ENCODE measurements around the gene MRPS18A. TPM values are rescaled to one million over a fixed set of nuclear protein-coding genes. Genes with fewer than 3 reads are reported as not detected.
"Not testable (repeated sequence)": the region's sequence is repeated elsewhere in the genome, so short reads cannot be mapped to it uniquely, and the experiment has no call there.

Gene MRPS18A
- total RNA-seq, 1 donor from 2014 or later = 41.8 TPM

DNA sequence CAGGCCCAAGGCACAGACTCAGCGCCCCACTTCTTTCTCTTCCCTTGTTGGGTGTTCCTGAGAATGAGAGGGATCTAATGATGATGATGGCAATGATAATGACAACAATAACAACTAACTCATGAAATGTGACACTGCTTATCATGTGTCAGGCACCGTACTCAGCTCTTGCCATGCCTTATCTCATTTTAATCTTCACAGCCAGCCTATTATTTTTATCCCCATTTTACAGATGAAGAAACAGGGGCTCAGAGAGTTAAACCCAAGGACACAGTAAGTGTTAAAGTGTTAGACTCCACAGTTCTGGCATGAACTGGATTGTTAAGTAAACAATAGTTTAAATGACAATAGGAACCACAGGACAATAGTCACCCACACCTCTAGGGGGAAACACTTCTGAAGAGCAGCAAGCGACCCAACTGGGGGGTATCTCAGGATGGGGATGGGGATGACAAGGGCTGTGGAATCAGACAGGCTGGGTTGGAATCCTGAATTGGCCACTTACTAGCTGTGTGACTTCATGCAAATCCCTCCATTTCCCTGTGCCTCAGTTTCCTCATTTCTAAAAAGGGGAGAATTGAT is 30.3 kb downstream of the MRPS18A start:
- no peaks in the 10 kb centered on the region for H3K36me3 ChIP-seq
- no peaks in the 10 kb centered on the region for H3K4me1 ChIP-seq
- TF ChIP-seq, protein P1, sequence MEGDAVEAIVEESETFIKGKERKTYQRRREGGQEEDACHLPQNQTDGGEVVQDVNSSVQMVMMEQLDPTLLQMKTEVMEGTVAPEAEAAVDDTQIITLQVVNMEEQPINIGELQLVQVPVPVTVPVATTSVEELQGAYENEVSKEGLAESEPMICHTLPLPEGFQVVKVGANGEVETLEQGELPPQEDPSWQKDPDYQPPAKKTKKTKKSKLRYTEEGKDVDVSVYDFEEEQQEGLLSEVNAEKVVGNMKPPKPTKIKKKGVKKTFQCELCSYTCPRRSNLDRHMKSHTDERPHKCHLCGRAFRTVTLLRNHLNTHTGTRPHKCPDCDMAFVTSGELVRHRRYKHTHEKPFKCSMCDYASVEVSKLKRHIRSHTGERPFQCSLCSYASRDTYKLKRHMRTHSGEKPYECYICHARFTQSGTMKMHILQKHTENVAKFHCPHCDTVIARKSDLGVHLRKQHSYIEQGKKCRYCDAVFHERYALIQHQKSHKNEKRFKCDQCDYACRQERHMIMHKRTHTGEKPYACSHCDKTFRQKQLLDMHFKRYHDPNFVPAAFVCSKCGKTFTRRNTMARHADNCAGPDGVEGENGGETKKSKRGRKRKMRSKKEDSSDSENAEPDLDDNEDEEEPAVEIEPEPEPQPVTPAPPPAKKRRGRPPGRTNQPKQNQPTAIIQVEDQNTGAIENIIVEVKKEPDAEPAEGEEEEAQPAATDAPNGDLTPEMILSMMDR (IDR thresholded peaks at IDR 0.05; ENCODE audit: borderline replicate concordance) = no peak
- no peak for DNase-seq
- H3K27ac ChIP-seq (replicated peaks) = no peak overlapping the region
- H3K27me3 ChIP-seq (ENCODE audit: low read depth) = no peaks in the 10 kb centered on the region
- H3K9me3 ChIP-seq (replicated peaks) = peaks cover 8% of the 10 kb centered on the region
- H3K4me3 ChIP-seq = no peak overlapping the region
- intact Hi-C loops (cut with micrococcal nuclease) = no loop called here

DNA sequence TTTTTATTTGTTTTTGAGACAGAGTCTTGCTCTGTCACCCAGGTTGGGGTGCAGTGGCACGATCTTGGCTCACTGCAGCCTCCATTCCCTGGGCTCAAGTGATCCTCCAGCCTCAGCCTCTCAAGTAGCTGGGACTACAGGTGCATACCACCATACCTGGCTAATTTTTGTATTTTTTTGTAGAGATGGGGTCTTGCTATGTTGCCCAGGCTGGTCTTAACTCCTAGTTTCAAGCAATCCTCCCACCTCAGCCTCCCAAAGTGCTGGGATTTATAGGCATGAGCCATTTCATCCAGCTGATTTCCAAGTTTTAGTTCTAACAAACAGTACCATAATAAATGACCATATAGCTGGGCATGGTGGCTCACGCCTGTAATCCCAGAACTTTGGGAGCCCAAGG is 34.8 kb downstream of the MRPS18A start:
- H3K4me1 ChIP-seq; intact Hi-C loops (cut with micrococcal nuclease); H3K4me3 ChIP-seq; H3K27me3 ChIP-seq (ENCODE audit: low read depth); H3K36me3 ChIP-seq; DNase-seq; H3K9me3 ChIP-seq (replicated peaks): not testable (repeated sequence)
- peak overlapping the region; percentile 55 for H3K27ac ChIP-seq (replicated peaks)

DNA sequence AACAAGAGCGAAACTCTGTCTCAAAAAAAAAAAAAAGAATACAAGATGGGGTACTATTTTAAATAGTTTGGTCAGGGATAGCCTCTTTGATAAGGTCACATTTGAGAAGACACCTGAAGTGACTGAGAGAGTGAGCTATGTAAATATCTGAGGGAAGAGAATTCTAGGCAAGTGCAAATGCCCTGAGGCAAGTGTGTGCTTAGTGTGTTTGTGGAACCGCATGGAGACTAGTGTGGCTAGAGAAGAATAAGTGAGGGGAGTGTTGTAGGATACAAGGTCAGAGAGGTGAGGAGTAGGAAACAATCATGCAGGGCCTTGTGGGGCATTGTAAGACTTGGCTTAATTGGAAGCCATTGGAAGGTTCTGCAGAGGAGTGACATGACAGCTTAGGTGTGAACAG is 39.3 kb downstream of the MRPS18A start:
- intact Hi-C loops (cut with micrococcal nuclease) = no loop called here
- H3K36me3 ChIP-seq = no peaks in the 10 kb centered on the region
- no peak for DNase-seq
- no peak overlapping the region for H3K27ac ChIP-seq (replicated peaks)
- no peaks in the 10 kb centered on the region for H3K27me3 ChIP-seq (ENCODE audit: low read depth)
- no peaks in the 10 kb centered on the region for H3K9me3 ChIP-seq (replicated peaks)
- TF ChIP-seq, protein P1 (IDR thresholded peaks at IDR 0.05; ENCODE audit: borderline replicate concordance) = no peak
- no peak overlapping the region for H3K4me3 ChIP-seq
- peaks cover 14% of the 10 kb centered on the region for H3K4me1 ChIP-seq

DNA sequence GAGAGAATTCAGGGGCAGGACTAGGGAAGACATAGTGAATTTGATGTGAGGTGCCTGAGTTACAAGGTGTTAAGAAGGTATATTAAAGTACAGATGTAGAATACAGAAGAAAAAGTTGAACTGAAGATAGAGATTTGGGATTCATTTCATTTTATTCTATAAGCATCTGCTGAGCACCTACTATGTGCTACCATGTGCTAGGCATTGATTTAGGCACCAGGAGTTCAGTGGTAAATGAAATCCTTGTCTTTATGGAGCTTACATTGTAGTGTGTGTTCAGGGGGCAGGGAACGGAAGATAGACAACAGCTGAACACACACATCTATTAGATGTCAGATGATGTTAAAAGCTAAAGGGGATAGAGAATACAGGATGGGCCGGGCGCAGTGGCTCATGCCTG is 40.0 kb downstream of the MRPS18A start:
- peaks cover 14% of the 10 kb centered on the region for H3K4me1 ChIP-seq
- no peak overlapping the region for H3K27ac ChIP-seq (replicated peaks)
- no peaks in the 10 kb centered on the region for H3K36me3 ChIP-seq
- H3K27me3 ChIP-seq (ENCODE audit: low read depth) = no peaks in the 10 kb centered on the region
- TF ChIP-seq, protein P1 (IDR thresholded peaks at IDR 0.05; ENCODE audit: borderline replicate concordance) = no peak
- no peak for DNase-seq
- intact Hi-C loops (cut with micrococcal nuclease) = no loop called here
- no peaks in the 10 kb centered on the region for H3K9me3 ChIP-seq (replicated peaks)
- H3K4me3 ChIP-seq = no peak overlapping the region

DNA sequence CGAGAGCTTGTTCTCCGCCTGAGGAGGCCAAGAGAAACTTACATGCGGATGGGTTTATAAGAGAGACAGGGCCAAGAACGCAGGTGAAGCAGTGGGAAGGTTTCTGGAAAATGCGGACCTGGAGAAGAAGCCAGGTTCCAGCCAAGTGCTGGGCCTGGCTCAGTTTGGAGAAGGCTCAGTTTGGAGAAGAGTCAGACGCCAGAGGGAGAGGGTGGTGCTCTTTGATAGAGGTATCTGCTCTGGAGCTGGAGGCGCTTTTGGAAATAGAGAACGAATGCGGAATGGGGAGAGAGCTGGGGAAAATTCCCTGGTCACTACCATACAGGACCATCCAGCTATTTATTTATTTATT is 42.0 kb downstream of the MRPS18A start:
- H3K9me3 ChIP-seq (replicated peaks) = no peaks in the 10 kb centered on the region
- intact Hi-C loops (cut with micrococcal nuclease) = no loop called here
- H3K27ac ChIP-seq (replicated peaks) = peak overlapping the region; percentile 65
- no peaks in the 10 kb centered on the region for H3K27me3 ChIP-seq (ENCODE audit: low read depth)
- peaks cover 24% of the 10 kb centered on the region for H3K4me1 ChIP-seq
- TF ChIP-seq, protein P1 (IDR thresholded peaks at IDR 0.05; ENCODE audit: borderline replicate concordance) = no peak
- peak overlapping the region; percentile 67 for H3K4me3 ChIP-seq
- no peak for DNase-seq
- H3K36me3 ChIP-seq = peaks cover 20% of the 10 kb centered on the region

DNA sequence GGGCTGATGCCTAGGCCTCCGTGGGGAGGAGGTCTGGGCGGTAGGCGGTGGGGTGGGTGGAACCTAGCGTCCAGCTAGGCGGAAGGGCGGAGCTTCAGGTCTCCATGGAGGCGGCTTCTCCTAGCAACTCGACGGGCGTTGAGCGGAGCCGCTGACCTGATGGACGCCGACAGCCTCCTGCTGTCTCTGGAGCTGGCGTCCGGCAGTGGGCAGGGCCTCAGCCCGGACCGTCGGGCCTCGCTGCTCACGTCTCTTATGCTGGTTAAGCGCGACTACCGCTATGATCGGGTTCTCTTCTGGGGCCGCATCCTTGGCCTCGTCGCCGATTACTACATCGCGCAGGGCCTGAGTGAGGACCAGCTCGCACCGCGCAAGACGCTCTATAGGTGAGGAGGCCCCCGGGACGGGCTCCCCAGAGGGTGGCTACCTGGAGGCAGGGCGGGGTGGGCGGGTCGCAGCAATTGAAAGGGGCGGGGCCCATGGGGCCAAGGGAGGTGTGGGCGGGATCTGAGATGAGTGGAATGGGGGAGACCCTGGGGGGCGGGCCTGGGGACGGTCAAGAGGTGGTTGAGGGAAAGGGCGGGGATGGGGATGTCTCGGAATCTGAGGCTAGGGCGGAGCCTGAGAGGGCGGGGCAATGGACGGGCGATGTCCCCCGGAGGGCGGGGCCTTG is 42.5 kb downstream of the MRPS18A start, which contains the start of gene RSPH9:
TSS of gene RSPH9 (plus strand) at position 97 of the 673 bp plus-strand sequence. CDS start at position 160, 63 bp downstream.
- peak within 1 kb of the TSS; percentile 65 for H3K27ac ChIP-seq (replicated peaks)
- no peaks in the 10 kb centered on the region for H3K9me3 ChIP-seq (replicated peaks)
- intact Hi-C loops (cut with micrococcal nuclease) = no loop called here
- H3K27me3 ChIP-seq (ENCODE audit: low read depth) = no peaks in the 10 kb centered on the region
- peak; percentile 75 for DNase-seq
- peaks cover 28% of the 10 kb centered on the region for H3K4me1 ChIP-seq
- H3K36me3 ChIP-seq = peaks cover 25% of the 10 kb centered on the region
- TF ChIP-seq, protein P1 (IDR thresholded peaks at IDR 0.05; ENCODE audit: borderline replicate concordance) = no peak
- H3K4me3 ChIP-seq = peak within 1 kb of the TSS; percentile 67

Measured in left ventricle myocardium inferior (tissue), 1 donor.